IMR-90 (cell line): ENCODE results near the gene CACNA2D3. TPM values are rescaled to one million over a fixed set of nuclear protein-coding genes. Genes with fewer than 3 reads are reported as not detected.

Experiments used
- ATAC-seq: fragments of 200-7000 bp; cut with Tn5 transposase; 2 replicates; pipeline ENCODE4 v1.9.1; 2020; ENCODE audit warnings: low read depth, mild to moderate bottlenecking, moderate library complexity
- BruUV-seq: library from RNA; stranded (reverse); fragments of 400-500 nt; replicated peaks from 2 replicates; lab custom pipeline; 2021; lab: Mats Ljungman, UMichigan
- CTCF ChIA-PET: fragments of 300-600 bp; formaldehyde crosslinking; extraction: SDS; loops from one replicate; lab custom pipeline; 2021; ENCODE audit warnings: antibody characterized with exemption; lab: Yijun Ruan, JAX
- POLR2A ChIA-PET: fragments of 300-600 bp; sonication (Branson Sonifier 250); formaldehyde crosslinking; loops from one replicate; lab custom pipeline; 2022; ENCODE audit warnings: antibody characterized with exemption; ENCODE audit not compliant: unreplicated experiment; lab: Charles Lee
- DNase-seq: peaks from one replicate; pipeline ENCODE4 v3.0.0; 2013
- H2AFZ ChIP-seq: replicated peaks from 2 replicates; pipeline ENCODE3; 2013; ENCODE audit warnings: low read length, mild to moderate bottlenecking; ENCODE audit not compliant: poor library complexity
- H2AK5ac ChIP-seq: 2 replicates; pipeline ENCODE4 v1.6.1; 2013; ENCODE audit warnings: low read depth, low read length, inconsistent platforms
- H2AK9ac ChIP-seq: replicated peaks from 2 replicates; pipeline ENCODE3; 2013; ENCODE audit warnings: mild to moderate bottlenecking, low read depth, low read length, moderate library complexity; ENCODE audit not compliant: poor library complexity
- H2BK120ac ChIP-seq: 2 replicates; pipeline ENCODE4 v1.6.1; 2013; ENCODE audit warnings: low read depth, low read length, inconsistent platforms
- H2BK15ac ChIP-seq: 3 replicates; pipeline ENCODE4 v1.6.1; 2013; ENCODE audit warnings: low read depth, low read length, inconsistent platforms
- H2BK20ac ChIP-seq: 2 replicates; pipeline ENCODE4 v1.6.1; 2013; ENCODE audit warnings: low read depth, mild to moderate bottlenecking, inconsistent platforms, low read length, moderate library complexity
- H2BK5ac ChIP-seq: 2 replicates; pipeline ENCODE4 v1.6.1; 2013; ENCODE audit warnings: mild to moderate bottlenecking, low read depth, low read length, inconsistent platforms; ENCODE audit not compliant: poor library complexity, severe bottlenecking
- H3K14ac ChIP-seq: replicated peaks from 2 replicates; pipeline ENCODE4 v1.6.1; 2013; ENCODE audit warnings: low read depth, low read length, inconsistent platforms
- H3K18ac ChIP-seq: 2 replicates; pipeline ENCODE4 v1.6.1; 2013; ENCODE audit warnings: low read depth, low read length, control low read depth
- H3K23ac ChIP-seq: 2 replicates; pipeline ENCODE4 v1.6.1; 2013; ENCODE audit warnings: low read depth, low read length, inconsistent platforms
- H3K27ac ChIP-seq: 2 replicates; pipeline ENCODE4 v1.5.1; 2013; ENCODE audit warnings: mild to moderate bottlenecking, control low read depth, low read length; ENCODE audit not compliant: insufficient read depth
- H3K27me3 ChIP-seq: 2 replicates; pipeline ENCODE4 v1.6.1; 2013; ENCODE audit warnings: low read length; ENCODE audit not compliant: control insufficient read depth, insufficient read depth
- H3K36me3 ChIP-seq: 2 replicates; pipeline ENCODE4 v1.6.1; 2013; ENCODE audit warnings: low read length, mixed read lengths; ENCODE audit not compliant: control insufficient read depth, insufficient read depth
- H3K4ac ChIP-seq: 2 replicates; pipeline ENCODE4 v1.6.1; 2013; ENCODE audit warnings: low read depth, low read length, inconsistent platforms
- H3K4me1 ChIP-seq: 2 replicates; pipeline ENCODE4 v1.6.1; 2013; ENCODE audit warnings: low read length, mixed read lengths; ENCODE audit not compliant: control insufficient read depth, insufficient read depth
- H3K4me2 ChIP-seq: 2 replicates; pipeline ENCODE4 v1.6.1; 2013; ENCODE audit warnings: low read depth, mild to moderate bottlenecking, control low read depth, low read length, moderate library complexity
- H3K4me3 ChIP-seq: 2 replicates; pipeline ENCODE4 v1.5.1; 2013; ENCODE audit warnings: low read depth, mild to moderate bottlenecking, control low read depth, low read length, moderate library complexity; ENCODE audit not compliant: insufficient read depth
- H3K56ac ChIP-seq: 2 replicates; pipeline ENCODE4 v1.6.1; 2013; ENCODE audit warnings: low read length, inconsistent platforms; ENCODE audit not compliant: insufficient read depth; ENCODE audit errors: extremely low read depth
- H3K79me1 ChIP-seq, 2 experiments: 2 replicates each; pipeline ENCODE4 v1.6.1; 2013; ENCODE audit warnings: low read length in 2 of 2, inconsistent platforms in 1 of 2, low read depth in 1 of 2
- H3K9ac ChIP-seq: 2 replicates; pipeline ENCODE4 v1.6.1; 2013; ENCODE audit warnings: low read depth, low read length, control low read depth
- H3K9me1 ChIP-seq: 2 replicates; pipeline ENCODE4 v1.6.1; 2013; ENCODE audit warnings: low read length, inconsistent platforms; ENCODE audit not compliant: insufficient read depth
- H3K9me3 ChIP-seq: 2 replicates; pipeline ENCODE4 v1.6.1; 2013; ENCODE audit warnings: low read length; ENCODE audit not compliant: control insufficient read depth, insufficient read depth
- H4K20me1 ChIP-seq: 2 replicates; pipeline ENCODE4 v1.6.1; 2013; ENCODE audit warnings: low read length, inconsistent platforms; ENCODE audit not compliant: insufficient read depth
- H4K5ac ChIP-seq: 2 replicates; pipeline ENCODE4 v1.6.1; 2013; ENCODE audit warnings: mild to moderate bottlenecking, low read depth, low read length, control low read depth
- H4K8ac ChIP-seq, 2 experiments: 2 replicates each; pipeline ENCODE4 v1.6.1; 2013; ENCODE audit warnings: low read depth in 2 of 2, low read length in 2 of 2, control low read depth in 1 of 2, inconsistent platforms in 1 of 2
- H4K91ac ChIP-seq: 2 replicates; pipeline ENCODE4 v1.6.1; 2013; ENCODE audit warnings: low read depth, low read length, inconsistent platforms; ENCODE audit not compliant: insufficient read depth
- FOS ChIP-seq: fragments of 150-350 bp; IDR thresholded peaks from 2 replicates; pipeline ENCODE4 v1.6.1; 2016; ENCODE audit warnings: low read depth, low read length
- MAZ ChIP-seq: IDR thresholded peaks from 2 replicates; pipeline ENCODE4 v1.6.1; 2012; ENCODE audit warnings: low read depth, mild to moderate bottlenecking, low read length, improper control_type of control experiment, moderate library complexity, borderline replicate concordance
- RAD21 ChIP-seq: IDR thresholded peaks from 2 replicates; pipeline ENCODE4 v1.6.1; 2012; ENCODE audit warnings: low read length, improper control_type of control experiment
- SMC3 ChIP-seq: fragments of 150-350 bp; IDR thresholded peaks from 2 replicates; pipeline ENCODE4 v1.6.1; 2016; ENCODE audit warnings: low read depth, mild to moderate bottlenecking, antibody characterized with exemption, low read length, moderate library complexity
- USF2 ChIP-seq: fragments of 150-350 bp; IDR thresholded peaks from 2 replicates; pipeline ENCODE4 v1.6.1; 2017; ENCODE audit warnings: mild to moderate bottlenecking, antibody characterized with exemption, low read length, low read depth
- WGBS, 2 experiments: methylation state at CpG; one replicate each; pipeline versions ENCODE4 v1.1.5 to v1.1.7; 2013; ENCODE audit warnings: missing lambda C conversion rate in 2 of 2; ENCODE audit not compliant: insufficient read length in 1 of 2; ENCODE audit errors: extremely low coverage in 2 of 2; 5-methylcytosine and 5-hydroxymethylcytosine counted together
- dilution Hi-C: fragments of 300-500 bp; cut with HindIII; formaldehyde crosslinking; loops from one replicate; pipeline ENCODE4 v1.14.3; 2018; ENCODE audit warnings: low sequenced_read_pairs; ENCODE audit not compliant: unreplicated experiment
- in situ Hi-C: fragments of 300-500 bp; cut with MboI; formaldehyde crosslinking; loops from 3 replicates; pipeline ENCODE4 v1.14.3; 2019; ENCODE audit warnings: low sequenced_read_pairs, inconsistent platforms, mixed read lengths
- intact Hi-C: fragments of 100-400 bp; cut with micrococcal nuclease; formaldehyde crosslinking; loops from 2 replicates; pipeline ENCODE4 v1.10.0; 2022
- polyA plus RNA-seq, 3 experiments: library from polyadenylated mRNA; depleted of rRNA; stranded (reverse); fragments of >200 nt; gene quantifications; 2 replicates each; pipeline ENCODE4 v1.2.3, GENCODE V29; 2012; ENCODE audit warnings: low replicate concordance in 1 of 3
- total RNA-seq: library from RNA; depleted of rRNA; stranded (reverse); fragments of >200 nt; gene quantifications from 2 replicates; pipeline ENCODE4 v1.2.3, GENCODE V29; 2012

The CACNA2D3 gene
- total and polyA plus RNA-seq, 2 of the 4 experiments (the other 2 are of a cell fraction) = 0.36 to 0.41 TPM

GRCh38 chr3:54324103-54324502 is 201.8 kb downstream of the CACNA2D3 start:
- Histone ChIP-seq H2BK120ac (no peak overlapping the region), H2BK5ac (no peak overlapping the region), H3K27me3 (no peaks in the 10 kb centered on the region), H3K4me3 (no peak overlapping the region), H4K5ac (no peak overlapping the region), H2AK9ac (no peak overlapping the region), H3K4ac (no peak overlapping the region), H4K91ac (no peak overlapping the region), H3K23ac (no peak overlapping the region), H3K18ac (no peak overlapping the region), H3K9ac (no peak overlapping the region), H2AK5ac (no peak overlapping the region), H2BK15ac (no peak overlapping the region), H2AFZ (no peak overlapping the region), H3K9me1 (no peaks in the 10 kb centered on the region), H2BK20ac (no peak overlapping the region), H4K8ac (no peak overlapping the region), H3K27ac (no peak overlapping the region), H3K56ac (no peak overlapping the region), H3K4me2 (no peak overlapping the region), H3K79me1 (no peaks in the 10 kb centered on the region), H3K4me1 (no peaks in the 10 kb centered on the region), H3K14ac (no peak overlapping the region), H4K20me1 (no peaks in the 10 kb centered on the region), H3K9me3 (peaks cover 12% of the 10 kb centered on the region), H3K36me3 (no peaks in the 10 kb centered on the region)
- TF ChIP-seq SMC3 (no peak), FOS (no peak), USF2 (no peak), MAZ (no peak), RAD21 (no peak)
- no TSS peak for BruUV-seq
- WGBS, 2 experiments = no CpG with 5 or more reads among the region's 2 CpGs
- DNase-seq = no peak
- in situ Hi-C loops = no loop called here
- ChIA-PET CTCF (no interaction called here), POLR2A (no interaction called here)
- dilution Hi-C loops = no loop called here
- ATAC-seq = no peak
- intact Hi-C loops = no loop called here
